GM21381 (cell line): ENCODE results near the gene SULF2.

Experiments
- ATAC-seq: cut with Tn5 transposase; IDR thresholded peaks from one replicate; pipeline ENCODE4 v1.9.1; 2021; ENCODE audit warnings: mild to moderate bottlenecking, moderate library complexity; ENCODE audit not compliant: unreplicated experiment

Gene SULF2

DNA sequence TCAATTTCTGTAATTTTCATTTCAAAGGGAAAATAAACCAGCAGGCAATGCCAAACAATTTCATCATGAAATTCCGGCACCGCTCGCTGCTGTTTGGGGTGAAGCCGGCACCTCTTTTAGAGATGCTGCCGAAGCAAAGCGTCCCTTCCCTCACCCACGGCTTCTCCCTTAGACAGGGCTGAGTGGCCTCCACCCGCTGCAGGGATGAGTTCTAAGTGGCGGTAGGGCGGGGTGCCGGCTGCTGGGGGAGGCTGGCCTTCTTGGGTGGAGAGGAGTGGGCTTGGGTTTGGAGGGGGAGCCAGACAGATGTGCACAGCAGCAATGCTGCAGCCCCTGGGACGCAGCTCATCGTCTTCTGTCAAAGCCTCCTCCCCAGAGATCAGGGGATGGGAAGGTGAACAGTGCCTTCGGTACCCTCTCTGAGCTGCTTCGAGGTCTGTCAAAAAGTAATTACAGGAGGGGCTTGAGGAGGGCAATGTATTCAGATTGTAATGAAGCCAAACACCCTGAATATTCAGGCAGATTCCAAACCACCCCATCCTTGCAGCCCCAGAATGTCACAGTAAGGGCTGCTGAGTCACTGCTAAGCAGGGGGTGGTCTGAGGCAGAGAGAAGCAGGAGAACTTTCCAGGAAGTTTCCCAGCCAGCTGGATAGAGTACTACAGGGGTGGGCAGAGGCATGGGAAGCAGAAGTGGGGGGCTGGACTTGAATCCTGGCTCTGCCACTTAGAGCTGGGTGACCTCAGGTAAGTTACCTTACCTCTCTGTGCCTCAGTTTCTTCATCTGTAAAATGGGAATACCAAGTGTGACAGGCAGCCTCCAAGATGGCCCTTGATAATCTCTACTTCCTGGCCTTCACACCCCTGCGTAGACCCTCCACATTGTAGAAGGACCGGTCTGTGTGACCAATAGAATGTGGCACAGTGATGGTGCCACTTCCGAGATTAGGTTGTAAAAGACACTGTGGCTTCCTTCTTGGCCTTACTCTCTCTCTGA lies 96.6 kb downstream of the SULF2 start:
- ATAC-seq, result no peak

DNA sequence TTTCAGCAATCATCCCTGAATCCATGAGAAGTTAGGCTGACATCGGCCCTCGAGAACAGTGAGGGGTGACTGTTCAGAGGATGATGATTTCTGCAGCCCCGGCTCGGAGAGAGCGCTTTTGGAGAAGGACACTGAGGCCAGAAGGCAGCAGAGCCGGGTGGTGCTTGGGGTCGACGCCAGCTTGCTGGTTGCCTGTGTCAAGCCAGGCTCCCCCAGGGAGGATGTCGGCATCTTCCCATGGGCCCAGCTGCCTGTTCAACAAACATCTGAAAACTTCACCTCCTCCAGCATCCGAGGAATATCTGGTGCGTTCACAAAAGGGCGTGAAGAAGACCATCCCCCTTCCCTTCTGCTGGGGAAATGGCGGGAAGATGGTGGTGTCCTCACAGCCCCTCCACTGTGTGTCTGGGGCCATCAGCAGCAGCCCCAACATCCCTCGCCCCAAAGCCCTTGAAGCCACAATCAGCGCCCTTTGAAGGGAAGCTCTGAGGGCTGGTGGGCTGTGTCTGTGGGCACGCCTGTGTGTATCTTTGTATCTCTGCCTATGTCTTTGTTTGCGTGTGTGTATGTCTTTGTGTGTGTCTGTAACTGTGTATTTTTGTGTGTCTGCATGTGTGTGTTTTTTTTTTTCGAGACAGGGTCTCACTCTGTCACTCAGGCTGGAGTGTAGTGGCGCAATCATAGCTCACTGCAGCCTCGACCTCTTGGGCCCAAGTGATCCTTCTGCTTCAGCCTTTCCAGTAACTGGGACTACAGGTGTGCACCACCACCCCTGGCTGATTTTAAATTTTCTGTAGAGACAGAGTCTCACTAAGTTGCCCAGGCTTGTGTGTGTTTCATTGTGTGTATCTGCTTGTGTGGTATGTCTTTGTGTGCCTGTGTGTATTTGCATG lies 97.9 kb downstream of the SULF2 start:
- ATAC-seq, result no peak

DNA sequence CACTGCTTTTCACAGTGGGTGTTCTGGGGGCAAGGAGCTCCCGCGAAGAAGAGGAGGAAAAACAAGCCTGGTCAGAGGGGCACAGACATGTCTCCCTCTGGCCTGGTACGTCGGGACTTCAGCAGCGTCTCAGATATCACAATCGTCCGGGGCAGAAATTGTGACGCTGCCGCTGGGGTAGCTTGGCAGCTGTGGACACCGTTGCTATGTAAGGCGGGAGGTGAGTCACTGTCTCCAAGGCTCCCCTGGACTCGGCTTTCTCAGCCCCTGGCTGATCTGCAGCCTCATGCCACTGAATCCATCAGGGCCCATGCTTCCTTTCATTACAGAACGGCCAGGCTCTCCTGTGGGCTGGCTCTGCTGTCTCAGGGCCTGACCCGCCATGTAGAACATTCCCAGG lies 98.7 kb downstream of the SULF2 start:
- no peak for ATAC-seq

DNA sequence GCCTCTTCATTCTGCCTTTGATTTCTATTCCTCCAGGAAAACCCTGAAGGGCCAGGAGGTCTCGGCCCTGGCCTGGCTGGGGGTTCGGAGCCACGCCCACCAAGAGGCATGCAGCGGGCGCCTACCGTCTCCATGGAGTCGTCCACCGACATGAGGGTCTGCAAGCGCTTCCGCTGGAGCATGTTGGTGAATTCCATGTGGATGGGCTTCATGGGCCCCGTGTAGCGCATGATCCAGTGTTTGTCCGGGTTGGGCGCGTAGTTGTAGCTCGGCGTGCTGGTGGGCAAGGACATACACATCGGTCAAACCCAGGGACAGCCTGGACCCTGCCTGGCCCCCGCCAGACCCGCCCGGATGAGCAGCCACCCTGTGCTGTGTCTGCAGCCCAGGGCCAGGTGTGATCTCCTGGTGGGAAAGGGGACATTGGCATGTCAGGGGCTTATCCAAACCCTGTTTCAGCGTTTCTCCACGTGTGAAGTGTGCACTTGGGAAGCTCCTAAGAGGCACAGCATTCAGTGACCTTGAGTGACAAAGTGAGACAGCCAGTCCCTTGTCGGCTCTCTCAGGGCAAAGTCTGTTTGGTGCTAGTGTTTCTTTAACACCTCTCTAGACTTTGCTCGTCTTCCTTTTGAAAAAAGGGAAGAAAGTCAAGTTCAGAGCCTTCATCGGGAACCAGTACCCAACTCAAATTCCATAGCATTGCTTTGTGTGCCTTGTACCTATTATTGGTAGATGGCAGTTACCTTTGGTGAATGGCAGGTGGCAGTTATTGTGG lies 100.8 kb downstream of the SULF2 start:
- no peak for ATAC-seq

DNA sequence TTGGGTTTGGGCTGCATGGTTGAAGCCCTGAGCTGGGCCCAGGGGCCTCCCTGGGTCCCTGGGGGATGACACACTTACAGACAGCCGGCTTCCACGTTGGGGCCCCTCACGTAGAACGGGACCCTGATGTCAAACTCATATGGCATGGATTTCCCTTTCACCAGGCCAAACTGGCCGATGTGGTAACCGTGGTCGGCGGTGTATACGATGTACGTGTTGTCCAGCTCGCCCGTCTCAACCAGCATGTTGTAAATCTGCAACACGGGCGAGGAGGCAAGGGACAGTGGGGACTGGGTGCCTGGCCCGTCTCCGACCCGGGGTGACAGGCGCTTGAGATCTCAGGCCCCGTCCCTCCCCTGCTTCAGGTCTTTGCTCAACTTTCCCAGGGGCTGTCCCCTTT lies 102.4 kb downstream of the SULF2 start:
- no peak for ATAC-seq

DNA sequence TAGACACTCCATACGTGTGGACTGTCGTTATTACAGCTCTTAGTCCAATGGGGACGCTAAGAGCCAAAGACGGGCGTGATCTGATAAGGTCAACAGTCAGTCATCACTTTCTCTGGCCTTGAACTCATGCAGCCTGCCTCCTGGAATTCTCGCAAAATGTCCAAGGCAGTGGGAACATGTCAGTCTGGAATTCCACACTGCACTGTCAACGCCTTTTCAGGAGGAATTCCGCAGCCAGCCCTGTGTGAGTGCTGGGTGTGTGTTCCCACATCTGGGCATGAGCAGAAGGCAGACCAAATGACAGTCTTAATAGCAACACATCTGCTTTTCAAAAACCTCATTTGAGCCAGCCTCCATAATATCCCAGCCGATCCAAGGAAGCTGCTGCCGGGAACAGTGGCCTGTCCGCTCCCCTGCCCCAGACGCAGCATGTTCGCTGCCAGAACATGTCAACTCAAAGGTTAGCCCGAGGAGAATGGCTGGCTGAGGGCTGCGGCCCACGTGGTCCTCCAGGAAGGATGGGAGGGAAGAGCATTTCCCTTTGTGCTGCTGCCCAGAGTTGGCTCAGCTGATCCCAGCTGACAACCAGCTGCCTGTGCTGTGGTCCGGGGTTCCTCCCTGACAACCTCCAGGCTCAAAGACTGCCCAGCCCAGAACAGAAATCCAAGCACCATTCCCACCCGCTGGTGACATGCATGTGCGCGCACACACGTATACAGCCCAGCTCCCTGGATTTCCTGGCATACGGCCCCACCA lies 103.1 kb downstream of the SULF2 start:
- ATAC-seq, result no peak

DNA sequence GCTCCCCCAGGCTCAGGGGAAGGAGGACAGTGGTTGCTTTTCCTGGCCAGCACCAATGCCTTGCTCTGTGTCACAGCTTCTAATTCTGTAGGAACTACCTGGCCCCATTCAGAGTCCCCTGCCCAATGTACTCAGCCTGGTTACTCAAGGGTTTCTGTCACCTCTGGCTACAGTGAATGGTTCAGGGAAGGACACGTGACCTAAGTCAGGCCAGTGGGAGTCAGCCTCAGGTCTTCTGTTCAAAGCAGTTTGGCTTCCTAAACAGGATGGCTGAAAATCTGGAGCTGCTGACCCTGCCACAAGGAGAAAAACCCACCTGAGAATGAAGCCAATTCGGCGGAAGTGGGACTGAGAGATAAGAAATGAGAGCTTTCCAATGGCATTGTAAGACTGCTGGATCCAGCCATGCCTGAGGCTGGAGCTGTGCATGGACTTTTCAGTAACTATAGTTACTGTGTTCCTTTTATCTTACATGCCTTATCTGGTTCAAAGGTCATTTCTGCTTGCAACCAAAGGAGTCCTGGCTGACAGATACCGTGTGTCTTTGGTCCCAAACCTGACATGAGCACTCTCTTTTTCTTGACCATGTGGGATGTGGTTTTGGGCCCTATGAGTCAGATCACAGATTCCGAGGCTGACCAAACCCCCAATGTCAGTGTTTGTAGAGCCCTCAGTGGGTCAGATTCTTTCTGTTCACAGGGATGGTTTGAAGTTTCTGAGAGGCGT lies 104.3 kb downstream of the SULF2 start:
- no peak for ATAC-seq

DNA sequence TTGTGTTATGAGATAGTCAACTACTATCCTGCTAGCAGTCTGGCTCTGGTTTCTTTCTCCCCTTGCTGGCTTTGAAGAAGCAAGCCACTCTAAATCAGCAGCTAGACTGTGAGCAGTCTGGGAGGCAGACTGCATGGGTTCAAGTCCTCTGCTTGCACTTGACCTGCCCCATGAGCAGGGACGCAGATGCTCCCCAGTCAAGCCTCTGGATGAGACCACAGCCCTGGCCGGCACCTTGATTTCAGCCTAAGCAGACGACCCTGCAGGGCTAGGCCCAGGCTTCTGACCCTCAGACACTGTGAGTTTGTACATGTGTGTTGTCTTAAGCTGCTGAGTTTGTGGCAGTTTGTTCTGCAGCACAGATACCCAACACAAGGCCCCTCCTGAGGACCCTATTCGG lies 105.8 kb downstream of the SULF2 start:
- no peak for ATAC-seq

DNA sequence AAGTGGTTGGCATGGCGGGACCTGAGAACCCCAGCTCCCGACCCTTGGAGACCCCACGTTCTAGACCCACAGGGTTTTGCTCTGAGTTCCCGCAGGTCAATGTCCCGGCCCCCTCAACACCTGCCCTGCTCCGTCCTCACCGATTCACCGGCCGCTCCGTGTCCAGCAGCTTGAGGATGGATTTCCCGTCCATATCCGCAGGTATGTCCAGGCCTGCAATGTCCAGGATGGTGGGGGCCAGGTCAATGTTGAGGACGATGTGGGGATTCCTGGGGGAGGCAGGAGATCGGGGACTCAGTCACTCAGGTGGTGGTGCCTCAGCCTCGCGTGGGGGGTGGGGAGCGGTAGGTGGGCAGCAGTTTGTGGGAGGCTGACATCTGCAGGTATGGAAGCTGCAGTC lies 106.7 kb downstream of the SULF2 start:
- ATAC-seq, result no peak

DNA sequence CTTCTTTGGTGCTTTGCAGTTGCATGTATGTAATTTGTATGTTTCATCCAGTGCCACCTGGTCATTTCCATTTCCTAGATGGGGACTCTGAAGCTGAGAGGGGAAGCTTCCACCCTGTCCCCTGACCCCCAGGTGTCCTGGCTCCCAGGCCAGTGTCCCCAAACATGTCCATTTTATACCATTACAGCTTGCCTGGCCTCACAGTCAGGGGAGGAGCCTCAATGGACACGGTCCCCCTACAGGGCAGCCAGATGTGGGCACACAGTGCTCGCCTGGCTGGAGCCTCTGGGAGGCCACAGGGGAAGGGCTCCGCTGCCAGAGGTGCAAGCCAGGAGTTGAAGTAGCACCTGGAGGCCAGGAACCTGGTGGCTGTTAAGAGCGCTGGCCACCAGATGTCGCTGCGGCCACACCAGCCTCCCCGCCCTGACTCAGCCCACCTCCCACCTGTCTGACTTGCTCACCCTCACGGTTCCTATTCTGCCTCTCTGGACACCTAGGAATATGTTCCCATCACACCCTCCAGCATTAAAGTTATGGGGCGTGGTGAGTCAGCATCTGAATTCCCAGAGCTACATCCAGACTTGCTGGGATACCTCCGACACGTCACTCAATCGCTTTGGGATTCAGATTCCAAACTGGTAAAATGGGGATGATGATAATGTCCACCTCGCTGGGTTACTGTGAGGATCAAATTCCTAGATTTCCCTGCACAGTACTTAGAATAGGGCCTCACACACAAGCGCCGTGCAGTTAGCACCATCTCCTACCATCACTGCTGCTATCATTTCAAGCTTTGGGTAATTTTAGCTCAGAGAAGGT lies 107.4 kb downstream of the SULF2 start:
- no peak for ATAC-seq

DNA sequence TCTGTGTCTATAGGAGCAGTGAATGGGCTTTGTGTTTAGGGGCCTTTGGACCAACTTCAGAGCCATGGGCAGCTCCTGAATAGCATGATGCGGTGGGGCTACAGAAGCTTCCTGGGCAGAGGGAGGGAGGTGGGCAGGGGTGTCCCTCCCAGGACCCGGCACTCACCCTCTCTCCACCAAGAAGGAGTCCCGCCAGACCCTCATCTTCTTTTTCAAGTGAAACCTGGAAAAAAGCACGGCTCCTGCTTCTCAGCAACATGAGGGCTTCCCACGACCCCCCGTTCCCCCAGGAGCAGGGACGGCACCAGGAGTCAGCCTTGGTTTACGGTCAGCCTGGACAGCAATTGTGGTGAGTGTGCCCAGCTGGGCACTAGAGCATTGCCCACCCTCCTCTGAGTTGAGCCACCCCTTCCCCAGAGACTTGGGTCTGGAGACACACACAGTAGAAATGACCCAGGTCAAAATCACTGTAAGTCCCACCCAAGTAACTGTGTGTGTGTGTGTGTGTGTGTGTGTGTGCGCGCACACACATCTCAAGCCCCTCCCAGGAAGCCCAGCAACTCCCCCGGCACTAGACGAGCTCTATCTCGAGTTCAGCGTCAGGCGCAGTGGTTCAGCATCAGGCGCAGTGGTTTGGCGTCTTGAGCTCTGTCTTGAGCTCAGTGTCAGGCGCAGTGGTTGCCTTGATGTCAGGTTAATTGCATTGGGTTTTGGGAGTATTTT lies 108.2 kb downstream of the SULF2 start:
- ATAC-seq, result no peak

DNA sequence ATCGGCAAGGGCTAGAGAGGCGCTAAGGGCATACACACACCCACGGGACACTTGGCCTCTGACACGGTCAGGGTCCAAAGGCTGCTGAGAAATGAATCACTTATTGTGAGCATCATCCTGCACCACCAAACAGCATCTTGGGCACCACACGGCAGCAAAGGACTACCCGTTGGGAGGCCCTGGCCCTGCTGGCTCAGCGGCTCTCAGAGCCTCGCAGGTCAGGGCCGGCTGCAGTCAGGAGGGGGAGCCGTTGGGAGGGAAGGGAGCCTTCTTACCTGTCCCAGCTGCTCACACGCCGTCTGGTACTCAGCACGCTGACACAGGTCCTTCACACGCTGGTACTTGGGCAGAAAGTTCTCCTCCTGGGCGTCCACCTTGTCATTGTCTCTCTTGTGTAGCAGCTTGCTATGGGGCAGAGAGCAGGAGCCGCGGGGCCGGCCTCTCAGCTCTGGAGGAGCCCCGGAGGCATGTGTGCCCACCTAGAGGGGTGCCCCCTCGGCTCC lies 109.0 kb downstream of the SULF2 start:
- ATAC-seq, result no peak

DNA sequence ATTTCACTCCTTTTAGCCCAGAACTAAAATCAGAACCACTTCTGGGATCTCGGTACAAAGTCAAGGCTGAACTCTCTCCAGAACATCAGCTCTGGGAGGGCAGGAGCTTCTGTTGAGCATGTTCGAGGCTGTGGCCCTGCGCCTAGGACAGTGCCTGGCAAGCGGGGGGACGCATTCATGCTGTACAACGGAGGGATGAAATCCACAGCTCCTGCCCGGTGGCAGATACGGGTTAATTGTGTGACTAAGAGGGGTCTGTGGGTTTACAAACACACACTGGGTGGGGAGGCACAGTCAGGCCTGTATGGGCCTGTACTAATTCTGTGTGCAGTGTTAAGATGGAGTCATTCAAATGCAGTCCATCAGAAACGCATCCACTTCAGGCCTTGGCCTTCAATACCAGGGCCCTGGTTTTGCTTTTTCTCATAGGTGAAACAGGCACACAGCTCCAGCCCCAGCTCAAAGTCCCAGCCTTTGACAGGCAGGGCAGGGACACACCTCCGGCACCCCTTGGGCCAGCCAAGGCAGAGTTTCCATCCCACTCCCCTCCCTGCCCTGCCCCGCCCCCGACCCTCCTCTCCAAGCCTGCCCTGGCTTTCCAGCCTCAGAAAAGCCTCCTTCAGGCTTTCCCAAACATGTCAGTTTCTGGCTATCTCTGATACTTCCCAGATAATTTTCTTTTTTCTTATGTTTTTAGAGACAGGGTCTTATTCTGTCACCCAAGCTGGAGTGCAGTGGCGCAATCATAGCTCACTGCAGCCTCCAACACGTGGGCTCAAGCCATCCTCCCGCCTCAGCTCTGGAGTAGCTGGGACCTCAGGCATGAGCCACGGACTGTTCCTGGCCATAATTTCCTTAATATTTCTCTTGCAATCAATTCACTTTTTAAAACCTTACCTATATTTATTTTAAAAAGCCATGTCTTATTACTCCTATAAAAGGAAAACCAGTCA lies 109.8 kb downstream of the SULF2 start:
- ATAC-seq, result no peak

DNA sequence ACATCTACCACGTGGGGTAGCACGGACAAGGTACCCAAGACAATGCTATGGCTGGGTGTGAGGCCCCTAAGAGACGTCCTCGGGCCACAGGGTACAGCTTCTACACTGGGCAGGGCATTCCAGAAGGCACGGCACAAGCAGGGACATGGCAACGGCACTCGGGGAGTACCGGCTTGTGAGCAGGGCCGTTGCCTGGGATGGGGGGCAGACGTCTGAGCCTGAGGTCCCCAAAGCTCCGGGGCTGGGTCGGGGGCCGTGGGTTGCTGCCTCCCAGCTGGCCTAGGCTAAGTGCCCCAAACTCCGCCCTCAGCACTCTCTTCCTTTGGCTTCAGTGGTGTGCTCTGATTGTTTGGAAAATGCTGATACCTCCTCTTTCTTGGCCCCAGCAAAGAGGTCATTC lies 110.6 kb downstream of the SULF2 start:
- ATAC-seq, result no peak

DNA sequence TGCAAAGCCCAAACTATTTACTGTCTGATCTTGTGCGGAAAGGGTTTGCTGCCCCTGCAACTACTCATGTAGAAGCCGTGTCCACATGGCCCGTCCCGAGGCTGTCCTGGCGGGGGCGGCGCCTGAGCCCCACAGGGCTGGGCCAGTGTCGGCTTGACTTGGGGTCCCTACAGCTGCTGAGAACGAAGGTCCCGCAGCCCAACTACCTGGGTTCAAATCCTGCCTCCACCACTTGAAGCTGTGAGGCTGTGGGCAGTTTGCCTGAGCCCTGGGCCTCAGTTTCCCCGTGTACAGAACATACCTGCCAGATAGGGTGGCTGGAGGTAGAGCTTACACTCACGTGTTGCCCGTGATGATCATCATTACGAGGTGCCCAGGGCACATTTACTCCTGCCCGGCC lies 111.1 kb downstream of the SULF2 start:
- ATAC-seq, result no peak

DNA sequence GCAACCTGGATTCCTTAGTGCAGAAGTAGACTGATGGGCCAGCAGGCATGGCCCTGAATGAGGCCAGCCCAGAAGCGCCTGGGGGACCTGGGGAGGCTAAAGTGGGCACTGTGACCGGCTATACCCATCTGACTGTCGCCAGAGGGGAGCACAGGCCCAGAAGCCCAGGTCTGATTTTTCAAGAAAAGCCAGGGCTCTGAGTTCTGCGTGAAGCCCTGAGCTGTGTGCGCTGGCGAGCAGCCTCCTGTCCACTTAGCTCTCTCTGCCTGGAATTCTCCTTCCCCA lies 111.7 kb downstream of the SULF2 start:
- ATAC-seq, result no peak
